ENCODE data around the gene CRYGN. TPM values are rescaled to one million over a fixed set of nuclear protein-coding genes. Genes with fewer than 3 reads are reported as not detected.

CRYGN gene
- polyA plus RNA-seq, 1 of the 3 experiments (the other 2 are of a cell fraction): not detected

DNA sequence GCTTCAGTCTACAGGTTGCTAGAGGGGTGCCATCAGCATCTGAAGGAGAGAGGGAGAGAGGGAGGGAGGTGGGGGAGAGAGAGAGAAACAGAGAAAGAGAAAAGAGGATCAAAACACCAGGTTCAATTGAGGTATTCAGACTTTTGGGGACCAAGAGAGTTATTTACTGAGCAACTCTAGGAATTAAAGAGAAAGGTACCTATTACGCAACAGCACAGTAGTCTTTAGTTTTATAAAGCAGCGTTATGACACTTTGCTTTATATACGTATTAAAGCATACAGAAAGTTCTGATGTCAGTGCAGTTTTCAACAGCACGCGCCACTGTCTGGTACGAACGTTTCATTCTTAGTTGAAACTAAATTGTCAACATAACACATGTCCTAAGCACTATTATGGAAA, 37.9 kb upstream of the CRYGN start (continued):
- TF ChIP-seq USF2 (IDR thresholded peaks at IDR 0.05; ENCODE audit: borderline replicate concordance, low read depth, low read length) (no peak), SIN3A (IDR thresholded peaks at IDR 0.05; ENCODE audit: borderline replicate concordance, low read depth, low read length) (no peak), CHD2 (IDR thresholded peaks at IDR 0.05; ENCODE audit: low read length, partially characterized antibody) (no peak), TCF12 (IDR thresholded peaks at IDR 0.05) (no peak), TEAD4 (IDR thresholded peaks at IDR 0.05; ENCODE audit: borderline replicate concordance, insufficient read depth) (no peak), SMC3 (IDR thresholded peaks at IDR 0.05; ENCODE audit: low read depth, low read length) (no peak), JUND (IDR thresholded peaks at IDR 0.05) (no peak)
- TF ChIP-seq, protein P1, sequence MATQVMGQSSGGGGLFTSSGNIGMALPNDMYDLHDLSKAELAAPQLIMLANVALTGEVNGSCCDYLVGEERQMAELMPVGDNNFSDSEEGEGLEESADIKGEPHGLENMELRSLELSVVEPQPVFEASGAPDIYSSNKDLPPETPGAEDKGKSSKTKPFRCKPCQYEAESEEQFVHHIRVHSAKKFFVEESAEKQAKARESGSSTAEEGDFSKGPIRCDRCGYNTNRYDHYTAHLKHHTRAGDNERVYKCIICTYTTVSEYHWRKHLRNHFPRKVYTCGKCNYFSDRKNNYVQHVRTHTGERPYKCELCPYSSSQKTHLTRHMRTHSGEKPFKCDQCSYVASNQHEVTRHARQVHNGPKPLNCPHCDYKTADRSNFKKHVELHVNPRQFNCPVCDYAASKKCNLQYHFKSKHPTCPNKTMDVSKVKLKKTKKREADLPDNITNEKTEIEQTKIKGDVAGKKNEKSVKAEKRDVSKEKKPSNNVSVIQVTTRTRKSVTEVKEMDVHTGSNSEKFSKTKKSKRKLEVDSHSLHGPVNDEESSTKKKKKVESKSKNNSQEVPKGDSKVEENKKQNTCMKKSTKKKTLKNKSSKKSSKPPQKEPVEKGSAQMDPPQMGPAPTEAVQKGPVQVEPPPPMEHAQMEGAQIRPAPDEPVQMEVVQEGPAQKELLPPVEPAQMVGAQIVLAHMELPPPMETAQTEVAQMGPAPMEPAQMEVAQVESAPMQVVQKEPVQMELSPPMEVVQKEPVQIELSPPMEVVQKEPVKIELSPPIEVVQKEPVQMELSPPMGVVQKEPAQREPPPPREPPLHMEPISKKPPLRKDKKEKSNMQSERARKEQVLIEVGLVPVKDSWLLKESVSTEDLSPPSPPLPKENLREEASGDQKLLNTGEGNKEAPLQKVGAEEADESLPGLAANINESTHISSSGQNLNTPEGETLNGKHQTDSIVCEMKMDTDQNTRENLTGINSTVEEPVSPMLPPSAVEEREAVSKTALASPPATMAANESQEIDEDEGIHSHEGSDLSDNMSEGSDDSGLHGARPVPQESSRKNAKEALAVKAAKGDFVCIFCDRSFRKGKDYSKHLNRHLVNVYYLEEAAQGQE (IDR thresholded peaks at IDR 0.05; ENCODE audit: low read depth, low read length): no peak

- DNase-seq: no peak
- H3K9me2 ChIP-seq: no peaks in the 10 kb centered on the region
- H3F3A ChIP-seq (replicated peaks; ENCODE audit: insufficient read depth): peaks cover 8% of the 10 kb centered on the region
- H3K36me3 ChIP-seq (replicated peaks in 1 of 2; ENCODE audit: control insufficient read depth in 1 of 2, insufficient read depth in 2 of 2, low read length in 1 of 2): peaks cover 70 to 87% of the 10 kb centered on the region in 2 experiments
- TF ChIP-seq, protein P2, sequence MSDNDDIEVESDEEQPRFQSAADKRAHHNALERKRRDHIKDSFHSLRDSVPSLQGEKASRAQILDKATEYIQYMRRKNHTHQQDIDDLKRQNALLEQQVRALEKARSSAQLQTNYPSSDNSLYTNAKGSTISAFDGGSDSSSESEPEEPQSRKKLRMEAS (IDR thresholded peaks at IDR 0.05; ENCODE audit: low read depth): no peak
- TF ChIP-seq, protein P1 (IDR thresholded peaks at IDR 0.05; ENCODE audit: low read depth, low read length): no peak
- ChIA-PET CTCF (interaction anchor here (0.7 to 1.2 kb wide), 2 partner anchors 16 to 24 kb away, joined by 3 to 4 read pairs; no protein-coding TSS in a partner anchor), POLR2A (interaction anchor here (1.2 kb wide), 1 partner anchor 13 kb away, joined by 3 read pairs; no protein-coding TSS in a partner anchor)
- H3K4me1 ChIP-seq (ENCODE audit: control insufficient read depth in 1 of 2, insufficient read depth in 2 of 2, low read depth in 1 of 2, low read length in 1 of 2): peaks cover 0 to 4% of the 10 kb centered on the region in 2 experiments; a peak in 1 of 4 replicates
- WGBS (ENCODE audit: low lambda C conversion rate): 90% methylated on average over 17 of the region's 17 CpGs
- H3K9me3 ChIP-seq: no peaks in the 10 kb centered on the region
- no peak overlapping the region for H2AFZ ChIP-seq (ENCODE audit: low read depth)
- H3K27ac ChIP-seq (ENCODE audit: low read depth in 2 of 2, low read length in 1 of 2): no peak overlapping the region
- H3K27me3 ChIP-seq (ENCODE audit: insufficient read depth): no peaks in the 10 kb centered on the region
- H4K20me1 ChIP-seq (ENCODE audit: insufficient read depth): 0 out of 2 replicates have a peak, but pooled peaks cover 12% of the 10 kb centered on the region
- H3K4me2 ChIP-seq: no peak overlapping the region
- peaks cover 81% of the 10 kb centered on the region for H3K79me2 ChIP-seq (ENCODE audit: insufficient read depth)
- H3K4me3 ChIP-seq (ENCODE audit: low read depth in 2 of 2, low read length in 1 of 2): no peak overlapping the region
- no peak overlapping the region for H3K9ac ChIP-seq
These were observed 32.9 kb upstream of the CRYGN start for GRCh38 chr7:151472644-151473380.

Data from SK-N-SH (cell line).